A673 (cell line): ENCODE data around the gene PNPLA6. TPM values are rescaled to one million over a fixed set of nuclear protein-coding genes. Genes with fewer than 3 reads are reported as not detected.
A peak's percentile ranks its signal among the peaks of the same experiment; 100 is the strongest.

Experiments used
- BruUV-seq: library from RNA; stranded (reverse); fragments of 400-500 nt; replicated peaks from 2 replicates; lab custom pipeline; 2021; lab: Mats Ljungman, UMichigan
- CTCF ChIA-PET: fragments of 300-600 bp; sonication (Branson Sonifier 250); formaldehyde crosslinking; loops from one replicate; lab custom pipeline; 2022; ENCODE audit warnings: antibody characterized with exemption; lab: Charles Lee
- POLR2A ChIA-PET: fragments of 300-600 bp; sonication (Branson Sonifier 250); formaldehyde crosslinking; loops from one replicate; lab custom pipeline; 2022; ENCODE audit warnings: antibody characterized with exemption; ENCODE audit not compliant: low non-redundant PET; lab: Charles Lee
- DNase-seq: peaks from one replicate; pipeline ENCODE4 v3.0.0-alpha.2; 2015; ENCODE audit warnings: low spot score
- H3K27ac ChIP-seq: fragments of 200-600 bp; sonication (generic); 2 replicates; pipeline ENCODE4 v1.5.1; 2016; ENCODE audit warnings: mixed run types, low read depth, mild to moderate bottlenecking, mixed read lengths, antibody characterized with exemption, low read length; ENCODE audit not compliant: poor library complexity, severe bottlenecking
- H3K27me3 ChIP-seq: fragments of 200-600 bp; sonication (generic); replicated peaks from 2 replicates; pipeline ENCODE4 v1.6.1; 2017; ENCODE audit warnings: mixed run types, low read depth, mild to moderate bottlenecking, mixed read lengths, antibody characterized with exemption, low read length; ENCODE audit not compliant: insufficient read depth, poor library complexity
- H3K36me3 ChIP-seq: fragments of 200-600 bp; sonication (generic); 2 replicates; pipeline ENCODE4 v1.6.1; 2016; ENCODE audit warnings: mixed run types, mild to moderate bottlenecking, mixed read lengths, antibody characterized with exemption, low read length; ENCODE audit not compliant: insufficient read depth, poor library complexity, severe bottlenecking
- H3K4me1 ChIP-seq: fragments of 200-600 bp; sonication (generic); 2 replicates; pipeline ENCODE4 v1.6.1; 2017; ENCODE audit warnings: mixed run types, mild to moderate bottlenecking, mixed read lengths, antibody characterized with exemption, low read length; ENCODE audit not compliant: insufficient read depth, poor library complexity, severe bottlenecking
- H3K4me3 ChIP-seq: fragments of 200-600 bp; sonication (generic); 2 replicates; pipeline ENCODE4 v1.5.1; 2016; ENCODE audit warnings: low read depth, mixed run types, mild to moderate bottlenecking, mixed read lengths, low read length; ENCODE audit not compliant: poor library complexity, severe bottlenecking
- H3K9me3 ChIP-seq: fragments of 200-600 bp; sonication (generic); 2 replicates; pipeline ENCODE4 v1.6.1; 2016; ENCODE audit warnings: mixed run types, low read depth, mild to moderate bottlenecking, mixed read lengths, antibody characterized with exemption, low read length; ENCODE audit not compliant: poor library complexity, severe bottlenecking
- EZH2 ChIP-seq: fragments of 200-600 bp; sonication (generic); IDR thresholded peaks from 2 replicates; pipeline ENCODE4 v1.6.1; 2017; ENCODE audit warnings: borderline replicate concordance, low read depth, mild to moderate bottlenecking, mixed read lengths, antibody characterized with exemption, low read length; ENCODE audit not compliant: poor library complexity, severe bottlenecking
- intact Hi-C: fragments of 100-400 bp; cut with micrococcal nuclease; formaldehyde crosslinking; loops from one replicate; pipeline ENCODE4 v1.10.0; 2022; ENCODE audit not compliant: unreplicated experiment
- total RNA-seq: library from RNA; stranded (reverse); gene quantifications from 2 replicates; pipeline ENCODE4 v1.2.3, GENCODE V29; 2021
- TF ChIP-seq, protein P1 (sequence below): fragments of 300-800, 200-600 bp; sonication (generic); conservative IDR thresholded peaks from 2 replicates; pipeline ENCODE4 v1.5.1; 2017; ENCODE audit warnings: low read depth, mild to moderate bottlenecking, antibody characterized with exemption, low read length, moderate library complexity, mixed read lengths

Gene PNPLA6
- total RNA-seq, 1 experiment from 2014 or later: 70.4 TPM

DNA sequence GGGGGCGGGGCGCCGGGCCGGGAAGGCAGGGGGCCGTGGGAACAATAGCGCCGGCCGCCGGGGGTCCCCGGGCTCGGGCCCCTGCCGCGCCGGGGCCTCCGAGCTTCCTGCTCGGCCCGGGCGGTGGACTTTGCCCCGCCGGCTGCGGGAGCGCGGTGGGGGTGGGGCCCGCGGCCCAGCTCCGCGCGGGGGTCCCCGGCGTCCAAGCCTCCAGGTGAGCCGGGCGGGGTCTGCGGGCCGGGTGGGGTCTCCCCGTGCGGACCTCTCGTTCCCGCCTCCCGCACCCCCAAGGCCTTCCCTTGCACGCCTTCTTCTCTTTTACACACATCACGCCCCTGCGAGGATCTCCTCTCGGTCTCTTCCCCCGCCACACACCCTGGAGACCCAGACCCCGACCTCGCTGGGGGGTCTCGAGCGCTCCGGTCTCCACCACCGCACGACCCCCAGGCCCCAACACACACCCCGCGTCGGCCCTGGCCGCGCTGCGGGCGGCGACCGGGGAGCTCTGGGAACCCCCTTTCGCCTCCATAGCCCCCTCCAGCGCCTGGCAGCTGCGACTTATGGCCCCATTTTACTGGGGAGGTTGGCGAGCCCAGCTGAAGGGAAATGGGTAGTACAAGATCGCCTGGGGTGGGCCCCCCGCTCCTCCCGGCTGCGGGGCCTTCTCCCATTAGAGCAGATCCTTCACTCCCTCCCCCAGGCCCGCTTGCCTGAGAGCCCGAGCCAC is 60.9 kb downstream of the PNPLA6 start:
- ChIA-PET POLR2A (no interaction called here), CTCF (interaction anchor here (1.0 kb wide), 1 partner anchor 28 kb away, joined by 3 read pairs; no protein-coding TSS in a partner anchor)
- no TSS peak for BruUV-seq
- Histone ChIP-seq H3K27me3 (peaks cover 31% of the 10 kb centered on the region), H3K27ac (no peak overlapping the region), H3K4me3 (peak overlapping the region; percentile 46), H3K9me3 (no peaks in the 10 kb centered on the region), H3K36me3 (no peaks in the 10 kb centered on the region), H3K4me1 (peaks cover 4% of the 10 kb centered on the region)
- intact Hi-C loops: no loop called here
- TF ChIP-seq EZH2: no peak
- TF ChIP-seq, protein P1, sequence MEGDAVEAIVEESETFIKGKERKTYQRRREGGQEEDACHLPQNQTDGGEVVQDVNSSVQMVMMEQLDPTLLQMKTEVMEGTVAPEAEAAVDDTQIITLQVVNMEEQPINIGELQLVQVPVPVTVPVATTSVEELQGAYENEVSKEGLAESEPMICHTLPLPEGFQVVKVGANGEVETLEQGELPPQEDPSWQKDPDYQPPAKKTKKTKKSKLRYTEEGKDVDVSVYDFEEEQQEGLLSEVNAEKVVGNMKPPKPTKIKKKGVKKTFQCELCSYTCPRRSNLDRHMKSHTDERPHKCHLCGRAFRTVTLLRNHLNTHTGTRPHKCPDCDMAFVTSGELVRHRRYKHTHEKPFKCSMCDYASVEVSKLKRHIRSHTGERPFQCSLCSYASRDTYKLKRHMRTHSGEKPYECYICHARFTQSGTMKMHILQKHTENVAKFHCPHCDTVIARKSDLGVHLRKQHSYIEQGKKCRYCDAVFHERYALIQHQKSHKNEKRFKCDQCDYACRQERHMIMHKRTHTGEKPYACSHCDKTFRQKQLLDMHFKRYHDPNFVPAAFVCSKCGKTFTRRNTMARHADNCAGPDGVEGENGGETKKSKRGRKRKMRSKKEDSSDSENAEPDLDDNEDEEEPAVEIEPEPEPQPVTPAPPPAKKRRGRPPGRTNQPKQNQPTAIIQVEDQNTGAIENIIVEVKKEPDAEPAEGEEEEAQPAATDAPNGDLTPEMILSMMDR: 0 out of 2 replicates have a peak, but pooled peaks have one; percentile 16
- no peak for DNase-seq

DNA sequence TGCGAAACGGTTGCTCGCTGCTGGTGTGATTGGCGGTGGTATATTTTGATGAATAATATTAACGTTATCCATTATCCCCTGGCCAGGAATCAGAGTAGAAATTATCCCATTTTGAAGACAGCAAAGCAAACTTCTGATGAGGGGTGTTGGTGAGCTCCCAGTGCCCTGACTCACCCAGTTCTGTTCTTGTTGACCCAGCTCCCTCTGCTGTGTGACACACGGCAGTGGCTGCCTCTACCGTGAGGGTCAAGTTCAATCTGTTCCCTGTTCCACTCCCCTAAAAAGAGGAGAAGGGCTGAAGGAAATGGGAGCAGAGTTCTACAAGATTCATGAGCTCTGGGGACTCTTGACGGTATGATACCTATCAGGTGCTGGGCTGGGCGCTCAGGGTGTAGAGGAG is 62.2 kb downstream of the PNPLA6 start:
- Histone ChIP-seq H3K27ac (no peak overlapping the region), H3K4me1 (peaks cover 4% of the 10 kb centered on the region), H3K36me3 (no peaks in the 10 kb centered on the region), H3K27me3 (peaks cover 31% of the 10 kb centered on the region), H3K9me3 (no peaks in the 10 kb centered on the region), H3K4me3 (no peak overlapping the region)
- ChIA-PET CTCF (no interaction called here), POLR2A (no interaction called here)
- DNase-seq: no peak
- intact Hi-C loops: no loop called here
- TF ChIP-seq, protein P1: no peak
- no peak for TF ChIP-seq EZH2
- no TSS peak for BruUV-seq

DNA sequence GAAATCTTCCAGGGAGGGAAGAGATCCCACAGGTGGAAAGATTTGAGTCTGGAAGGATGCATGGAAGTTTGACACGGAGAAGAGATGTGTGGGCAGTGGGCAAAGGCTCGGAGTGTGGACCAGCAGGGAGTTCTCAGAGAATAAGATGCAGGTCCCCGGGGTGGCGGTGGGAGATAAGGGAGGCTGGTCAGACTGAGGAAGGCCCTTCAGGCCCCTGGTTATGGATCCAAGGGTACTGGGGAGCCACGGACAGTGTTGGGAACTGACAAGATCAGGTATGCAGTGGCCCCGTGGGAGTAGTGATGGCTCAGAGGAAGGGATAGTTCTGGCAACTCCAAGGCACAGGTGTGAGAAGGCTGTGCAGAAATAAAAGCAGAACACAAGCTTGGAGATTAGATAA is 62.7 kb downstream of the PNPLA6 start:
- DNase-seq: no peak
- Histone ChIP-seq H3K27ac (no peak overlapping the region), H3K9me3 (no peaks in the 10 kb centered on the region), H3K27me3 (peaks cover 31% of the 10 kb centered on the region), H3K36me3 (no peaks in the 10 kb centered on the region), H3K4me1 (peaks cover 4% of the 10 kb centered on the region), H3K4me3 (no peak overlapping the region)
- POLR2A ChIA-PET: no interaction called here
- intact Hi-C loops: no loop called here
- TF ChIP-seq EZH2: no peak
- TF ChIP-seq, protein P1: no peak
- no TSS peak for BruUV-seq
- CTCF ChIA-PET: no interaction called here
